ENCODE results near the gene POLR2F.
"Not testable (repeated sequence)": the region's sequence is repeated elsewhere in the genome, so short reads cannot be mapped to it uniquely, and the experiment has no call there.

POLR2F gene

GRCh38 chr22:37955825-37956397 is 2.4 kb downstream of the POLR2F start:
- DNase-seq = not testable (repeated sequence)

- no peak for DNase-seq
Measured at GRCh38 chr22:37957232-37957631, 3.7 kb downstream of the POLR2F start.

- DNase-seq = no peak
Measured at GRCh38 chr22:37959231-37959825, 5.8 kb downstream of the POLR2F start.

- no peak for DNase-seq
Measured at GRCh38 chr22:37961062-37961461, 7.6 kb downstream of the POLR2F start.

- DNase-seq = no peak
Measured at GRCh38 chr22:37965940-37966664, 12.6 kb downstream of the POLR2F start.

GRCh38 chr22:37967147-37967546 is 13.6 kb downstream of the POLR2F start:
- DNase-seq = no peak

- DNase-seq = no peak
Measured at GRCh38 chr22:37967637-37968451, 14.3 kb downstream of the POLR2F start.

GRCh38 chr22:37968452-37969251 is 15.2 kb downstream of the POLR2F start:
- DNase-seq = no peak

- no peak for DNase-seq
Measured at GRCh38 chr22:37970864-37971263, 17.4 kb downstream of the POLR2F start.

- DNase-seq = no peak
Measured at GRCh38 chr22:37971475-37972434, 18.3 kb downstream of the POLR2F start.

GRCh38 chr22:37972527-37972926 is 19.0 kb downstream of the POLR2F start:
- no peak for DNase-seq

GRCh38 chr22:37973271-37974170 is 20.0 kb downstream of the POLR2F start:
- no peak for DNase-seq

GRCh38 chr22:37975153-37975552 is 21.7 kb downstream of the POLR2F start:
- no peak for DNase-seq

GRCh38 chr22:37976022-37976421 is 22.5 kb downstream of the POLR2F start:
- not testable (repeated sequence) for DNase-seq

GRCh38 chr22:37976547-37976946 is 23.0 kb downstream of the POLR2F start:
- DNase-seq = no peak

GRCh38 chr22:37979782-37980181 is 26.3 kb downstream of the POLR2F start:
- no peak for DNase-seq

GRCh38 chr22:37981282-37982011 is 27.9 kb downstream of the POLR2F start:
- DNase-seq = no peak

GRCh38 chr22:37982151-37982785 is 28.8 kb downstream of the POLR2F start:
- DNase-seq = no peak
